Activated CD4-positive, alpha-beta memory T cell treated with anti-CD3 and anti-CD28 coated beads, Interleukin-2, amount 10 ng/mL, durations not matched to agents 7 days and 5 days (primary cell): Measurements from ENCODE around the gene TPGS2. TPM values are rescaled to one million over a fixed set of nuclear protein-coding genes. Genes with fewer than 3 reads are reported as not detected.

Experiments
- CTCF ChIA-PET: fragments of 350-600 bp; sonication (Branson Sonifier 250); formaldehyde crosslinking; loops from one replicate; lab custom pipeline; 2021; ENCODE audit warnings: antibody characterized with exemption, inconsistent platforms; lab: Charles Lee
- POLR2A ChIA-PET: fragments of 350-600 bp; sonication (Branson Sonifier 250); formaldehyde crosslinking; loops from one replicate; lab custom pipeline; 2021; ENCODE audit warnings: antibody characterized with exemption; lab: Charles Lee
- DNase-seq: peaks from one replicate; pipeline ENCODE4 v3.0.0-alpha.2; 2020
- H3K27ac Mint-ChIP-seq: one replicate; pipeline ENCODE4 v1.8.0; 2021; ENCODE audit warnings: mild to moderate bottlenecking, mixed read lengths
- H3K27me3 Mint-ChIP-seq: one replicate; pipeline ENCODE4 v1.8.0; 2021; ENCODE audit warnings: mixed read lengths
- H3K36me3 Mint-ChIP-seq: one replicate; pipeline ENCODE4 v1.8.0; 2021; ENCODE audit warnings: low read depth, mixed read lengths
- H3K4me1 Mint-ChIP-seq: one replicate; pipeline ENCODE4 v1.8.0; 2021; ENCODE audit warnings: mixed read lengths
- H3K4me3 Mint-ChIP-seq: one replicate; pipeline ENCODE4 v1.8.0; 2021; ENCODE audit warnings: mild to moderate bottlenecking, mixed read lengths
- H3K9me3 Mint-ChIP-seq: one replicate; pipeline ENCODE4 v1.8.0; 2021; ENCODE audit warnings: mixed read lengths
- total RNA-seq, 2 experiments: library from RNA; stranded (reverse); gene quantifications; one replicate each; pipeline ENCODE4 v1.2.3, GENCODE V29; 2021

Gene TPGS2
- total RNA-seq, 2 experiments from 2014 or later: 110 TPM

DNA sequence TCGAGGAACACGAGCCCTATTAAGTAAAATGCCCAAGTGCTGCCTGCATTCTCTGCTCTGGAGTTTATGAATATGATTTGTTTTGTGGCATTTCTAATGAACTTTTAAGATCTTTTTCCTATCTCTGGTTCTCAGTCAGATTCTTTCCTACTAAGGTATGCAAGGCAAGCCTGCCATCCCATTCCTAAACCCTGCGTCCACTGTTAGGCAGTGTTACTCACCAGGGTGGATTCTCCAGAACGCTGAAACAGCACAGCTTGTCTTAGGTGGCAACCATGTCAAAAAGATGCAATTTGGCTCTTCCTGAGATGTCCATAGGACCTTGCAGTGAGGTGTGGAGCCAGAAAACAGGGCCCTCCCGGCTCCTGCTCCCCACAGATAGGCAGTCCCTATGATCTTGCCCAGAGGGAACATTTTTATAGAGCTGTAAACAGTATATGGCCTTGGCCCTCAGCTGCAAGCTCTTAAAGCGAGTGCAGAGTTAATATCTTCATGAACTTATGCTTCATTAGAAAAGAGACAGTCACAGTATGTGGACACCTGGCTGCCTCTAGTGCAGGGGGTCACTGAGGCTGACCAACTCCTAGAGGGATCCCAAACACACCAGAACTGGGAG lies 84.4 kb downstream of the TPGS2 start:
- Mint-ChIP-seq H3K27me3 (peaks cover 5% of the 10 kb centered on the region), H3K36me3 (no peaks in the 10 kb centered on the region), H3K9me3 (no peaks in the 10 kb centered on the region), H3K27ac (no peak overlapping the region), H3K4me3 (no peak overlapping the region), H3K4me1 (no peaks in the 10 kb centered on the region)
- CTCF ChIA-PET: interaction anchor here (0.9 kb wide), 1 partner anchor 56 kb away, joined by 3 read pairs; no protein-coding TSS in a partner anchor
- POLR2A ChIA-PET: no interaction called here
- DNase-seq: no peak

Other genes starting within 250 kb of the TPGS2 start
- gene KIAA1328, start 125 bp upstream of the TPGS2 start, total RNA-seq: 1 to 10 TPM; 7.4 to 8.6 TPM